GM12878 (cell line): ENCODE results near the gene COL4A4.

Experiments used
- CBX5 ChIP-seq: sonication (generic); IDR thresholded peaks from 2 replicates; pipeline ENCODE4 v1.6.1; 2016; ENCODE audit warnings: low read depth, moderate library complexity, mild to moderate bottlenecking, inconsistent platforms
- CTCF ChIP-seq, 3 experiments: IDR thresholded peaks in 2 of 3; conservative IDR thresholded peaks in 1 of 3; 2 replicates each; pipeline ENCODE4 v1.5.1; 2011; ENCODE audit warnings: low read depth in 3 of 3, low read length in 3 of 3, mild to moderate bottlenecking in 3 of 3, control low read depth in 2 of 3, moderate library complexity in 2 of 3, inconsistent platforms in 1 of 3, mixed read lengths in 1 of 3; ENCODE audit not compliant: control insufficient read depth in 2 of 3, insufficient read depth in 1 of 3; ENCODE audit errors: extremely low read depth in 1 of 3
- GABPA ChIP-seq: IDR thresholded peaks from 2 replicates; pipeline ENCODE4 v1.6.1; 2014; ENCODE audit warnings: antibody characterized with exemption, low read depth, mild to moderate bottlenecking, inconsistent platforms
- HDAC6 ChIP-seq: fragments of 200-600 bp; sonication (generic); IDR thresholded peaks from one replicate; pipeline ENCODE4 v1.8.0; 2017; ENCODE audit warnings: antibody characterized with exemption; ENCODE audit not compliant: unreplicated experiment
- NFYB ChIP-seq: IDR thresholded peaks from 2 replicates; pipeline ENCODE4 v1.6.1; 2011; ENCODE audit warnings: low read depth, mild to moderate bottlenecking, low read length, improper control_type of control experiment, moderate library complexity; ENCODE audit not compliant: insufficient read depth
- POLR2A ChIP-seq: IDR thresholded peaks from 2 replicates; pipeline ENCODE4 v1.6.1; 2011; ENCODE audit warnings: low read depth, mild to moderate bottlenecking, low read length
- RB1 ChIP-seq: fragments of 450-650 bp; formaldehyde crosslinking; IDR thresholded peaks from 2 replicates; pipeline ENCODE4 v1.6.1; 2017; ENCODE audit warnings: mild to moderate bottlenecking, borderline replicate concordance
- USF2 ChIP-seq: IDR thresholded peaks from 2 replicates; pipeline ENCODE4 v1.6.1; 2011; ENCODE audit warnings: low read depth, low read length, improper control_type of control experiment, borderline replicate concordance

GRCh38 chr2:227130636-227131035 is 33.4 kb downstream of the COL4A4 start:
- TF ChIP-seq HDAC6 = no peak
- TF ChIP-seq RB1 = no peak
- no peak for TF ChIP-seq CBX5
- no peak for TF ChIP-seq USF2
- TF ChIP-seq CTCF (IDR thresholded peaks at IDR 0.05 in 2 of 3, conservative IDR thresholded peaks at IDR 0.05 in 1 of 3; ENCODE audit: control insufficient read depth in 2 of 3, extremely low read depth in 1 of 3, insufficient read depth in 1 of 3, low read depth in 3 of 3, low read length in 3 of 3) = no peak
- TF ChIP-seq NFYB = no peak
- TF ChIP-seq GABPA = no peak
- TF ChIP-seq POLR2A = no peak
